T-cell (primary cell): Measurements from ENCODE around the gene RBM25. TPM values are rescaled to one million over a fixed set of nuclear protein-coding genes. Genes with fewer than 3 reads are reported as not detected.
A peak's percentile ranks its signal among the peaks of the same experiment; 100 is the strongest.

Source experiments
- ATAC-seq, 4 experiments: fragments of 200-7000 bp in 3 of 4; fragments of 150-1000 bp in 1 of 4; cut with Tn5 transposase; replicated peaks in 1 of 4; 1 replicate in 3 of 4; 2 replicates in 1 of 4; pipeline ENCODE4 v1.10.0; 2021; ENCODE audit warnings: moderate library complexity in 3 of 4, mild to moderate bottlenecking in 2 of 4, moderate number of reproducible peaks in 1 of 4
- CTCF ChIA-PET, 2 donors: fragments of 300-600 bp; sonication (Branson Sonifier 250); formaldehyde crosslinking; loops; one replicate each; lab custom pipeline; 2022; ENCODE audit warnings: antibody characterized with exemption in 2 of 2; lab: Charles Lee
- POLR2A ChIA-PET, 2 donors: fragments of 300-600 bp; sonication (Branson Sonifier 250); formaldehyde crosslinking; loops; one replicate each; lab custom pipeline; 2022; ENCODE audit warnings: antibody characterized with exemption in 2 of 2; lab: Charles Lee
- DNase-seq, 35 experiments: peaks; one replicate each; pipeline versions ENCODE4 v3.0.0 to v3.0.0-alpha.2; 2013 to 2023
- H3K27ac ChIP-seq: one replicate; pipeline ENCODE4 v1.5.1; 2013; ENCODE audit warnings: low read length
- H3K27me3 ChIP-seq, 2 experiments: replicated peaks in 1 of 2; 1 replicate in 1 of 2; 2 replicates in 1 of 2; pipeline versions ENCODE4 v1.6.1 to v1.7.0; 2013; ENCODE audit warnings: low read length in 1 of 2, mixed read lengths in 1 of 2; ENCODE audit not compliant: control insufficient read depth in 2 of 2, insufficient read depth in 2 of 2; ENCODE audit errors: extremely low read depth in 1 of 2
- H3K36me3 ChIP-seq, 2 donors: 1 replicate in 1 of 2; 2 replicates in 1 of 2; pipeline versions ENCODE4 v1.6.1 to v1.7.0; 2013; ENCODE audit warnings: low read length in 1 of 2; ENCODE audit not compliant: control insufficient read depth in 2 of 2, insufficient read depth in 1 of 2; ENCODE audit errors: extremely low read depth in 1 of 2
- H3K4me1 ChIP-seq, 2 experiments: 1 replicate in 1 of 2; 2 replicates in 1 of 2; pipeline versions ENCODE4 v1.6.1 to v1.7.0; 2013; ENCODE audit warnings: low read length in 2 of 2, mixed read lengths in 1 of 2; ENCODE audit not compliant: insufficient read depth in 2 of 2, control insufficient read depth in 1 of 2; ENCODE audit errors: extremely low read depth in 1 of 2
- H3K4me3 ChIP-seq, 2 donors: 1 replicate in 1 of 2; 2 replicates in 1 of 2; pipeline versions ENCODE4 v1.5.1 to v1.7.0; 2013; ENCODE audit warnings: mild to moderate bottlenecking in 2 of 2, low read length in 1 of 2, moderate library complexity in 1 of 2; ENCODE audit not compliant: control insufficient read depth in 1 of 2; ENCODE audit errors: extremely low read depth in 1 of 2
- H3K9me3 ChIP-seq: 2 replicates; pipeline ENCODE4 v1.7.0; 2013
- H3K27ac Mint-ChIP-seq, 2 donors: one replicate each; pipeline ENCODE4 v1.8.0; 2020 to 2021; ENCODE audit warnings: mild to moderate bottlenecking in 2 of 2, mixed read lengths in 2 of 2
- H3K27me3 Mint-ChIP-seq, 2 donors: one replicate each; pipeline ENCODE4 v1.8.0; 2021 to 2022; ENCODE audit warnings: mixed read lengths in 2 of 2
- H3K36me3 Mint-ChIP-seq: one replicate; pipeline ENCODE4 v1.8.0; 2021; ENCODE audit warnings: mixed read lengths
- H3K4me1 Mint-ChIP-seq, 3 donors: one replicate each; pipeline ENCODE4 v1.8.0; 2020 to 2022; ENCODE audit warnings: mixed read lengths in 3 of 3, mild to moderate bottlenecking in 1 of 3
- H3K4me3 Mint-ChIP-seq, 3 donors: one replicate each; pipeline ENCODE4 v1.8.0; 2020 to 2022; ENCODE audit warnings: mild to moderate bottlenecking in 3 of 3, mixed read lengths in 3 of 3, moderate library complexity in 3 of 3
- H3K9me3 Mint-ChIP-seq, 3 donors: one replicate each; pipeline ENCODE4 v1.8.0; 2020 to 2022; ENCODE audit warnings: mixed read lengths in 3 of 3
- WGBS: methylation state at CpG from one replicate; pipeline ENCODE4 v1.1.5; 2013; ENCODE audit warnings: missing lambda C conversion rate; ENCODE audit not compliant: insufficient coverage; 5-methylcytosine and 5-hydroxymethylcytosine counted together
- total RNA-seq, 35 experiments: library from RNA in 6 of 35; stranded (reverse) in 6 of 35; fragments of 120-200 nt in 1 of 35; gene quantifications; one replicate each; pipeline versions ENCODE4 v1.2.1 to v1.2.4 and lab custom pipeline; 2013 to 2026

Gene RBM25
- total RNA-seq, 5 donors from 2014 or later (not counting 1 experiment from before 2014, with no cell fraction given) = 103 to 163 (median 122) TPM

DNA sequence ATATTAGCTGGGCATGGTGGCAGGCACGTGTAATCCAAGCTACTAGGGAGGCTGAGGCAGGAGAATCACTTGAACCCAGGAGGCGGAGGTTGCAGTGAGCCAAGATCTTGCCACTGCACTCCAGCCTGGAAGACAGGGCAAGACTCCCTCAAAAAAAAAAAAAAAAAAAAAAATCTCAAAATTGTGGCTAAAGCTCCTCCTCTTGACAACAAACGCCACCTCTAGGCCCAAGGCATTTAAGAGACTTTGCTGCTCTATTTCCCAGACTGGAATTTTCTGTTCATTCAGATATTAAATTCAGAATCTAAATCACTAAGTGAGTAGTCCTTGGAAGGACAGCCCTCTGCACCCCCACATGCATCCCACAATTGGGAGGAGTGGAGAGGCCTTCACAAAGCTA, 32.8 kb upstream of the RBM25 start:
- H3K4me3 ChIP-seq = no peak overlapping the region
- H3K9me3 Mint-ChIP-seq = no peaks in the 10 kb centered on the region
- ATAC-seq (no peak), DNase-seq (no peak)
- WGBS = no CpG with 5 or more reads among the region's 3 CpGs
- no peak overlapping the region for H3K27ac ChIP-seq
- peaks cover 29% of the 10 kb centered on the region for H3K36me3 Mint-ChIP-seq
- no peaks in the 10 kb centered on the region for H3K27me3 ChIP-seq
- no peaks in the 10 kb centered on the region for H3K9me3 ChIP-seq
- no peak overlapping the region for H3K27ac Mint-ChIP-seq
- peak overlapping the region; percentile 89 to 93 (median 91) for H3K4me3 Mint-ChIP-seq
- peaks cover 6 to 19% of the 10 kb centered on the region in 2 experiments for H3K4me1 ChIP-seq
- CTCF ChIA-PET = interaction anchor here in 1 of 2 donors (0.7 kb wide), 1 partner anchor 34 kb away, joined by 7 read pairs; no protein-coding TSS in a partner anchor
- no peaks in the 10 kb centered on the region for H3K27me3 Mint-ChIP-seq
- POLR2A ChIA-PET = interaction anchor here (0.6 to 1.4 kb wide), 4 partner anchors 33 to 1814 kb away, joined by 3 to 7 read pairs (median 6); partner anchors contain the start of gene RBM25 (in 1 of the 2)
- peaks cover 51 to 52% (median 52%) of the 10 kb centered on the region in 3 donors for H3K4me1 Mint-ChIP-seq
- peaks cover 2 to 22% of the 10 kb centered on the region in 2 donors for H3K36me3 ChIP-seq

GRCh38 chr14:73026243-73026844, 32.0 kb upstream of the RBM25 start:
- H3K4me1 ChIP-seq = peaks cover 6 to 19% of the 10 kb centered on the region in 2 experiments
- no peaks in the 10 kb centered on the region for H3K9me3 ChIP-seq
- H3K4me3 ChIP-seq = peak overlapping the region; percentile 54 to 78
- H3K27ac Mint-ChIP-seq = peak overlapping the region; percentile 25 to 64
- H3K27ac ChIP-seq = no peak overlapping the region
- no peaks in the 10 kb centered on the region for H3K27me3 Mint-ChIP-seq
- no peaks in the 10 kb centered on the region for H3K27me3 ChIP-seq
- H3K4me3 Mint-ChIP-seq = peak overlapping the region; percentile 89 to 93 (median 91)
- ATAC-seq = no peak
- WGBS = 7% methylated on average over 6 of the region's 21 CpGs
- H3K36me3 ChIP-seq = peaks cover 0 to 22% of the 10 kb centered on the region in 2 donors
- H3K36me3 Mint-ChIP-seq = peaks cover 28% of the 10 kb centered on the region
- ChIA-PET POLR2A (interaction anchor here (0.9 to 1.4 kb wide), 3 partner anchors 32 to 110 kb away, joined by 4 to 15 read pairs (median 7); partner anchors contain the start of genes RBM25 (in 2 of the 2) and PSEN1 (in 1 of the 2)), CTCF (interaction anchor here in 1 of 2 donors (0.5 to 1.3 kb wide), 3 partner anchors 31 to 1065 kb away, joined by 3 to 10 read pairs (median 5); partner anchors contain the start of genes NUMB and RBM25)
- peaks cover 51 to 52% (median 51%) of the 10 kb centered on the region in 3 donors for H3K4me1 Mint-ChIP-seq
- no peaks in the 10 kb centered on the region for H3K9me3 Mint-ChIP-seq
- DNase-seq = peak in 2 of 35 experiments; percentile 1 to 4

GRCh38 chr14:73026845-73027542, 31.3 kb upstream of the RBM25 start, which contains the start of gene ZFYVE1:
Gene ZFYVE1 (minus strand): TSS chr14:73027106. CDS start chr14:73024508, 2,598 bp downstream.
- WGBS = under 1% methylated on average over 30 of the region's 42 CpGs
- Histone ChIP-seq H3K4me3 (peak within 1 kb of the TSS; percentile 78 to 95), H3K4me1 (peaks cover 6 to 19% of the 10 kb centered on the region in 2 experiments), H3K27ac (peak within 1 kb of the TSS; percentile 25), H3K36me3 (peaks cover 0 to 18% of the 10 kb centered on the region in 2 donors), H3K9me3 (no peaks in the 10 kb centered on the region), H3K27me3 (no peaks in the 10 kb centered on the region)
- ATAC-seq = peak; percentile 99 to 100 (median 100)
- Mint-ChIP-seq H3K36me3 (peaks cover 22% of the 10 kb centered on the region), H3K4me1 (peaks cover 44 to 45% (median 45%) of the 10 kb centered on the region in 3 donors), H3K4me3 (peak within 1 kb of the TSS; percentile 93 to 97 (median 97)), H3K9me3 (no peaks in the 10 kb centered on the region), H3K27me3 (no peaks in the 10 kb centered on the region), H3K27ac (peak within 1 kb of the TSS; percentile 86 to 89)
- POLR2A ChIA-PET = interaction anchor here (0.6 to 1.4 kb wide), 5 partner anchors 31 to 109 kb away, joined by 3 to 15 read pairs (median 4); partner anchors contain the start of genes PSEN1 (in 2 of the 2) and RBM25 (in 2 of the 2)
- CTCF ChIA-PET = interaction anchor here in 1 of 2 donors (0.5 to 1.3 kb wide), 4 partner anchors 31 to 1064 kb away, joined by 3 to 10 read pairs (median 6); partner anchors contain the start of genes NUMB and RBM25
- DNase-seq = peak; percentile 73 to 93 (median 83)

GRCh38 chr14:73027546-73027945, 30.8 kb upstream of the RBM25 start:
- Mint-ChIP-seq H3K4me3 (peak overlapping the region; percentile 93 to 97 (median 97)), H3K4me1 (peaks cover 39 to 40% (median 39%) of the 10 kb centered on the region in 3 donors), H3K9me3 (no peaks in the 10 kb centered on the region), H3K27ac (peak overlapping the region; percentile 21 to 89), H3K27me3 (no peaks in the 10 kb centered on the region), H3K36me3 (peaks cover 16% of the 10 kb centered on the region)
- CTCF ChIA-PET = interaction anchor here in 1 of 2 donors (1.1 to 1.3 kb wide), 3 partner anchors 30 to 431 kb away, joined by 3 to 10 read pairs (median 6); partner anchors contain the start of genes NUMB and RBM25
- Histone ChIP-seq H3K9me3 (no peaks in the 10 kb centered on the region), H3K27ac (no peak overlapping the region), H3K27me3 (no peaks in the 10 kb centered on the region), H3K4me1 (peaks cover 4 to 19% of the 10 kb centered on the region in 2 experiments), H3K36me3 (peaks cover 0 to 13% of the 10 kb centered on the region in 2 donors), H3K4me3 (peak overlapping the region in 1 of 2 donors; percentile 78)
- POLR2A ChIA-PET = interaction anchor here (0.6 to 1.4 kb wide), 5 partner anchors 30 to 109 kb away, joined by 3 to 15 read pairs (median 4); partner anchors contain the start of genes PSEN1 (in 2 of the 2) and RBM25 (in 2 of the 2)
- no peak for ATAC-seq
- WGBS = no CpG with 5 or more reads among the region's 3 CpGs
- DNase-seq = no peak

GRCh38 chr14:73027984-73028383, 30.4 kb upstream of the RBM25 start:
- H3K27ac Mint-ChIP-seq = no peak overlapping the region
- POLR2A ChIA-PET = interaction anchor here in 1 of 2 donors (0.6 to 1.4 kb wide), 2 partner anchors 31 to 54 kb away, joined by 3 to 15 read pairs; partner anchors contain the start of gene RBM25
- CTCF ChIA-PET = interaction anchor here in 1 of 2 donors (0.6 to 1.3 kb wide), 4 partner anchors 30 to 885 kb away, joined by 3 to 10 read pairs (median 5); partner anchors contain the start of gene RBM25

More at GRCh38 chr14:73027984-73028383, 30.4 kb upstream of the RBM25 start:
- Histone ChIP-seq H3K9me3 (no peaks in the 10 kb centered on the region), H3K4me1 (peaks cover 4 to 19% of the 10 kb centered on the region in 2 experiments), H3K27me3 (no peaks in the 10 kb centered on the region), H3K4me3 (no peak overlapping the region), H3K36me3 (peaks cover 0 to 10% of the 10 kb centered on the region in 2 donors), H3K27ac (no peak overlapping the region)
- Mint-ChIP-seq H3K4me3 (peak overlapping the region; percentile 93 to 97 (median 97)), H3K9me3 (no peaks in the 10 kb centered on the region), H3K27me3 (no peaks in the 10 kb centered on the region), H3K4me1 (peaks cover 35 to 36% (median 35%) of the 10 kb centered on the region in 3 donors), H3K36me3 (peaks cover 14% of the 10 kb centered on the region)
- ATAC-seq (no peak), DNase-seq (no peak)
